ENCODE results near the gene STK31.
"Not testable (repeated sequence)": the region's sequence is repeated elsewhere in the genome, so short reads cannot be mapped to it uniquely, and the experiment has no call there.

STK31 gene

GRCh38 chr7:23724113-23724512 lies 14.1 kb downstream of the STK31 start:
- H3K36me3 Mint-ChIP-seq (ENCODE audit: insufficient read depth); H3K4me3 Mint-ChIP-seq; DNase-seq; H3K4me1 Mint-ChIP-seq (ENCODE audit: low read depth in 2 of 2); ATAC-seq (replicated peaks); H3K27me3 Mint-ChIP-seq; H3K9me3 Mint-ChIP-seq; H3K27ac Mint-ChIP-seq: not testable (repeated sequence)

DNA sequence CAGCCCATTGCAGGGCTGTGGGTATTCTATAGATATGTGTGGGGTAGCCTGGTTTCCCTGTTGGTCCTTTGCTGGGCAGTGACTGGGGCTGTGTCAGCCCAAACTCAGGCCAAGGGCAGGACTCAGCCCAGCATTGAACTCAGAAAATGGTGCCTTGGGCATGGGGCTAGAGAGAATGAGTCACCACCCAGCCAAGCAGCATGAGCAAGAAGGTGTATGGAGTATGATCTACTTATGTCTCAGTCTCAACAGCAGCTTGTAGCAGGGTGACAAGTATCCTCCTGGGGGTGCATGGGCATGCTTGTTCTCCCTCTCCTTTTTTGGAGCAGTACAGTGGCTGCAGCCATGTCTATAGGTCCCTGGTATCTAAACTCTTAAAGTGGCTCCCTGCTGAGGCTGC lies 32.0 kb downstream of the STK31 start:
- ATAC-seq (replicated peaks) (no peak), DNase-seq (no peak)
- no peak overlapping the region for H3K4me3 Mint-ChIP-seq
- no peaks in the 10 kb centered on the region for H3K27me3 Mint-ChIP-seq
- H3K9me3 Mint-ChIP-seq, result peaks cover 11 to 20% of the 10 kb centered on the region in 2 donors
- no peak overlapping the region for H3K27ac Mint-ChIP-seq
- no peaks in the 10 kb centered on the region for H3K4me1 Mint-ChIP-seq (ENCODE audit: low read depth in 2 of 2)
- no peaks in the 10 kb centered on the region for H3K36me3 Mint-ChIP-seq (ENCODE audit: insufficient read depth)

GRCh38 chr7:23743226-23743625 lies 33.2 kb downstream of the STK31 start:
- no peak for ATAC-seq (replicated peaks)
- no peak overlapping the region for H3K4me3 Mint-ChIP-seq
- DNase-seq, result no peak
- no peaks in the 10 kb centered on the region for H3K4me1 Mint-ChIP-seq (ENCODE audit: low read depth in 2 of 2)
- no peak overlapping the region for H3K27ac Mint-ChIP-seq
- peaks cover 11 to 20% of the 10 kb centered on the region in 2 donors for H3K9me3 Mint-ChIP-seq
- H3K36me3 Mint-ChIP-seq (ENCODE audit: insufficient read depth), result no peaks in the 10 kb centered on the region
- no peaks in the 10 kb centered on the region for H3K27me3 Mint-ChIP-seq

DNA sequence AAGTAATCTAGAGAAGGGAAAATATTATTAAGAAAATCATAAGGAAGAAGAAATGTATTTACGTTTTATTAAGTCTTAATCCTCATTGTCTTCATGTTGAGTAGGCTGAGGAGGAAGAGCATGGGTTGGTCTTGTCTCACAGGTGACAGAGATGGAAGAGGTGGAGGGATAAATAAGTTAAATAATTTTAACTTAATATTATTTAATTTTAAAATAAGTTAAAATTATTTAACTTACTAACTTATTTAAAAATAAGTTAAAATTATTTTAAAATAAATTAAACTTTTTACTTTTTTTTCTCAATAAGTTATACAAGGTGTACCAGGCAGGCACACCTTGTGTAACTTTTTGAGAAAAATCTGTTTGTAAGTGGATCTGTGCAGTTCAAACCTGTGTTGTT lies 36.6 kb downstream of the STK31 start:
- no peaks in the 10 kb centered on the region for H3K4me1 Mint-ChIP-seq (ENCODE audit: low read depth in 2 of 2)
- ATAC-seq (replicated peaks) (no peak), DNase-seq (no peak)
- no peaks in the 10 kb centered on the region for H3K36me3 Mint-ChIP-seq (ENCODE audit: insufficient read depth)
- peaks cover 11 to 20% of the 10 kb centered on the region in 2 donors for H3K9me3 Mint-ChIP-seq
- H3K27ac Mint-ChIP-seq, result no peak overlapping the region
- no peak overlapping the region for H3K4me3 Mint-ChIP-seq
- no peaks in the 10 kb centered on the region for H3K27me3 Mint-ChIP-seq

DNA sequence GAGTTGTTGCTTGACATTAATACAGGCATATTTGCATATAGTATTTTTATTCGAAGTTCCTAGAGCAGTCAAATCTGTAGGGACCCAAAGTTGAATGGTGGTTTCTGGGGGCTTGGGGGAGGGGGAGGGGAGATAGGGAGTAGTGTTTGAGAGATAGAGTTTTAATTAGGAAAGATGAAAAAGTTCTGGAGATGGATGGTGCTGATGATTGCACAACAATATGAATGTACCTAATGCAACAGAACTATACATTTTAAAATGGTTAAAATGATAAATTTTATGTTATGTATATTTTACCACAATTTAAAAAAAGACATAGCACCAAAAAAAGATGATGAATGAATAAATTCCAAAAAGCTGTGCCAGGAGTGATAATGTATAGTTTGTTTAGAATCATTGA lies 41.8 kb downstream of the STK31 start:
- Mint-ChIP-seq H3K27me3 (no peaks in the 10 kb centered on the region), H3K4me3 (no peak overlapping the region), H3K27ac (no peak overlapping the region), H3K9me3 (no peaks in the 10 kb centered on the region), H3K4me1 (ENCODE audit: low read depth in 2 of 2) (no peaks in the 10 kb centered on the region), H3K36me3 (ENCODE audit: insufficient read depth) (no peaks in the 10 kb centered on the region)
- DNase-seq (no peak), ATAC-seq (replicated peaks) (no peak)

DNA sequence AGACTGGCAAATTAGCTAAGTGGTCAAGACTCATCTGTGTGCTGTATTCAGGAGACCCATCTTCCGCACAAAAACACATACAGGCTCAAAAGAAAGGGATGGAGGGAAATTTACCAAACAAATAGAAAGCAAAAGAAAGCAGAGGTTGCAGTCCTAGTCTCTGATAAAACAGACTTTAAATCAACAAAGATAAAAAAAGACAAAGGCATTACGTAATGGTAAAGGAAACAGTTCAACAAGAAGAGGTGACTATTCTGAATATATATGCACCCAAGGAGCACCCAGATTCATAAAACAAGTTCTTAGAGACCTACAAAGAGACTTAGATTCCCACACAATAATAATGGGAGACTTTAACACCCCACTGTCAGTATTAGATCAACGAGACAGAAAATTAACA lies 48.8 kb downstream of the STK31 start:
- DNase-seq; H3K36me3 Mint-ChIP-seq (ENCODE audit: insufficient read depth); H3K27ac Mint-ChIP-seq; H3K27me3 Mint-ChIP-seq; H3K4me1 Mint-ChIP-seq (ENCODE audit: low read depth in 2 of 2); ATAC-seq (replicated peaks); H3K4me3 Mint-ChIP-seq; H3K9me3 Mint-ChIP-seq: not testable (repeated sequence)

GRCh38 chr7:23759671-23760391 lies 49.8 kb downstream of the STK31 start:
- H3K4me3 Mint-ChIP-seq, result no peak overlapping the region
- H3K4me1 Mint-ChIP-seq (ENCODE audit: low read depth in 2 of 2), result peaks cover 0 to 6% of the 10 kb centered on the region in 2 donors
- H3K9me3 Mint-ChIP-seq, result no peaks in the 10 kb centered on the region
- ATAC-seq (replicated peaks), result no peak
- H3K27ac Mint-ChIP-seq, result no peak overlapping the region
- H3K27me3 Mint-ChIP-seq, result no peaks in the 10 kb centered on the region
- DNase-seq, result no peak
- H3K36me3 Mint-ChIP-seq (ENCODE audit: insufficient read depth), result no peaks in the 10 kb centered on the region

DNA sequence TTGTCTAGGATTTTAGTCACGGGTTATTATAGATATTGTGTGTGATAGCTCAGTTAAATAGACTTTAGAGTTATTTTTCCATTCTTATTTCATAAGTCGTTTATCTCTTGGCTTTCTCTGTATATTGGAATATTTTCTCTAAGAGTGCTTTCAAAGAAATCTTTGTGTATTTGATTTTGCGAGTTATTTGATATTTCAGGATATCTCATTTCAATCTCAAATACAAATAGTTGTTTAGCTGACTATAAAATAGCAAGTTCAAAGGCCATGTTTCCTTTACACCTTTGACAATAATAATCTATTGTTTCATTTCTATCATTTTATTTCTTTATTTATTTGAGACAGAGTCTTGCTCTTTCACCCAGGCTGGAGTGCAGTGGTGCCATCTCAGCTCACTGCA lies 55.9 kb downstream of the STK31 start:
- H3K4me3 Mint-ChIP-seq, result no peak overlapping the region
- peaks cover 0 to 3% of the 10 kb centered on the region in 2 donors for H3K4me1 Mint-ChIP-seq (ENCODE audit: low read depth in 2 of 2)
- H3K9me3 Mint-ChIP-seq, result no peaks in the 10 kb centered on the region
- H3K27ac Mint-ChIP-seq, result no peak overlapping the region
- H3K27me3 Mint-ChIP-seq, result no peaks in the 10 kb centered on the region
- no peak for DNase-seq
- no peak for ATAC-seq (replicated peaks)
- H3K36me3 Mint-ChIP-seq (ENCODE audit: insufficient read depth), result no peaks in the 10 kb centered on the region

DNA sequence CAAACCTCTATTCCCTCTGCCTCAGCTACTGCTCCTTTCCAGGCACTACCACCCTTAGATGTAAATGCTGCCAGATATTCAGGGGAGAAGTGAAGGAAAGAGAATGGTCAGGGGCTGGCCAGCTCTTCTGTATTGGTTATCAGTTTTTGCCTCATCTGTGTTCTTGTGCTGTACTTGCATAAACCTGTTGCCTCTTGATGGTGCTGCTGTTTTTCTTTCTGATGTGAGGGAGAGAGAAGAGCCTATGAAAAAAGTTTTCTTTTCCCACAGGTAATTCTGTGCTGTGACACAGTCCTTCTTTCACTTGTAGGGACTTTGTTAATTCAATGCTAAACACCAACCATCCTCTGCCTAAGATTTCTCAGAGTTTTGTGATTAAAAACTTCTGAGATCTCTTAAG lies 57.5 kb downstream of the STK31 start:
- Mint-ChIP-seq H3K27ac (no peak overlapping the region), H3K4me3 (no peak overlapping the region), H3K36me3 (ENCODE audit: insufficient read depth) (no peaks in the 10 kb centered on the region), H3K27me3 (no peaks in the 10 kb centered on the region), H3K4me1 (ENCODE audit: low read depth in 2 of 2) (no peaks in the 10 kb centered on the region), H3K9me3 (no peaks in the 10 kb centered on the region)
- ATAC-seq (replicated peaks) (no peak), DNase-seq (no peak)

- Mint-ChIP-seq H3K27ac (no peak overlapping the region), H3K4me3 (no peak overlapping the region), H3K9me3 (no peaks in the 10 kb centered on the region), H3K36me3 (ENCODE audit: insufficient read depth) (no peaks in the 10 kb centered on the region), H3K27me3 (no peaks in the 10 kb centered on the region), H3K4me1 (ENCODE audit: low read depth in 2 of 2) (no peaks in the 10 kb centered on the region)
- DNase-seq, result no peak
- ATAC-seq (replicated peaks), result no peak
Observed at GRCh38 chr7:23768022-23768421, 58.0 kb downstream of the STK31 start.

- not testable (repeated sequence) for DNase-seq; H3K36me3 Mint-ChIP-seq (ENCODE audit: insufficient read depth); H3K9me3 Mint-ChIP-seq; H3K27ac Mint-ChIP-seq; H3K4me1 Mint-ChIP-seq (ENCODE audit: low read depth in 2 of 2); H3K27me3 Mint-ChIP-seq; ATAC-seq (replicated peaks); H3K4me3 Mint-ChIP-seq
Observed at GRCh38 chr7:23779185-23779800, 69.3 kb downstream of the STK31 start.

DNA sequence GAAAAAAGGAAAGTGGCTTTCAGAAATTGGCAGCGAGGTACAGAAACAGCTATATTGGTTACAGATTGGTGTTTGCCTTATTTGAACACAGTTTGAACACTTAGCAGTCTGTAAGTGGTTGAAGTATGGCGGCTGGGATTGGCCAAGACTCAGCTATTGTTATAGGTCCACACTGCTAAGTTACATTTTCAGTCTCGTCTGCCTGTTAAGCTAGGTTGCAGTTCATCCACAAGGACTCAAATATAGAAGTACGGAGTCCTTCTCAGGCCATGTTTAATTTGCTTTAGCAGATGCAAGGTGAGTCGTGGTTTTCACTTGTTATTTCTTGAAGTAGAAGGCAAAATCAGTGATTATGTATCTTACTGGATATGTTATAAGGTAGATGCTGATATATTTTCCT lies 73.1 kb downstream of the STK31 start:
- Mint-ChIP-seq H3K27me3 (no peaks in the 10 kb centered on the region), H3K9me3 (no peaks in the 10 kb centered on the region), H3K36me3 (ENCODE audit: insufficient read depth) (no peaks in the 10 kb centered on the region), H3K27ac (no peak overlapping the region), H3K4me1 (ENCODE audit: low read depth in 2 of 2) (no peaks in the 10 kb centered on the region), H3K4me3 (no peak overlapping the region)
- ATAC-seq (replicated peaks) (no peak), DNase-seq (no peak)

DNA sequence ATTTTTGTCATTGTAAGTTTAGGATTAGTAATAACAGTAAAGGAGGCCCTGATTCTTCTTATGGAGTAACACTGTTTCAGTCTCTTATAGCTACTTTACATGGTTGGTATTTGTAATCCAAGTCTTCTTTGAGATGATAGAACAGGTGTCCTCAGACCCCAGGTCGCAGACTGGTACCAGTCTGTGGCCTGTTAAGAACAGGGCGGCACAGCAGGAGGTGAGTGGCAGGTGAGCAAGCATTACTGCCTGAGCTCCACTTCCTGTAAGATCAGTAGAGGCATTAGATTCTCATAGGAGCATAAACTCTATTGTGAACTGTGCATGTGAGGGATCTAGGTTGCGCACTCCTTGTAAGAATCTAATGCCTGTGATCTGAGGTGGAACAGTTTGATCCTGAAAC lies 77.3 kb downstream of the STK31 start:
- ATAC-seq (replicated peaks), result no peak
- H3K27ac Mint-ChIP-seq, result no peak overlapping the region
- no peaks in the 10 kb centered on the region for H3K9me3 Mint-ChIP-seq
- no peak for DNase-seq
- H3K27me3 Mint-ChIP-seq, result no peaks in the 10 kb centered on the region
- H3K4me3 Mint-ChIP-seq, result no peak overlapping the region
- H3K4me1 Mint-ChIP-seq (ENCODE audit: low read depth in 2 of 2), result no peaks in the 10 kb centered on the region
- H3K36me3 Mint-ChIP-seq (ENCODE audit: insufficient read depth), result no peaks in the 10 kb centered on the region

DNA sequence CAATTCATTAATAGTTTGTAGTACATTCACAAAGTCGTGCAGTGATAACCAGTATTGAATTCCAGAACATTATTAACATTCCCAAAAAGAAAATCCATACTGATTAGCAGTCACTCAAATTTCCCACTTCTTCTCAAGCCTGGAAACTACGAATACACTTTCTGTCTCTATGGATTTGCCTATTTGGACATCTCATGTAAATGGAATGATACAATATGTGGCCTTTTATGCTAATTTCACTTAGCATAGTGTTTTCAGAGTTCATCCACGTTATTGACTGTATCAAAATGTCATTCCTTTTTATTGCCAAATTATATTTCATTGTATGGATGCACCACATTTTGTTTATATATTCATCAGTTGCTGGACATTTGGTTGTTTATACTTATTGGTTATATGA lies 78.8 kb downstream of the STK31 start:
- no peaks in the 10 kb centered on the region for H3K36me3 Mint-ChIP-seq (ENCODE audit: insufficient read depth)
- no peaks in the 10 kb centered on the region for H3K9me3 Mint-ChIP-seq
- H3K4me3 Mint-ChIP-seq, result no peak overlapping the region
- H3K4me1 Mint-ChIP-seq (ENCODE audit: low read depth in 2 of 2), result no peaks in the 10 kb centered on the region
- DNase-seq, result no peak
- ATAC-seq (replicated peaks), result no peak
- H3K27me3 Mint-ChIP-seq, result no peaks in the 10 kb centered on the region
- no peak overlapping the region for H3K27ac Mint-ChIP-seq
